A549 (cell line): ENCODE measurements around the gene TLR6.

Source experiments
- ATOH8 ChIP-seq: fragments of 250-450 bp; sonication (Bioruptor Pico); IDR thresholded peaks from 2 replicates; pipeline ENCODE4 v1.5.0; 2020; ENCODE audit warnings: low read depth, mild to moderate bottlenecking, moderate library complexity
- CBX2 ChIP-seq: fragments of 200-600 bp; sonication (generic); IDR thresholded peaks from 2 replicates; pipeline ENCODE4 v1.6.1; 2016; ENCODE audit warnings: low read depth, mild to moderate bottlenecking, borderline replicate concordance
- CHD4 ChIP-seq: fragments of 200-600 bp; sonication (generic); IDR thresholded peaks from 2 replicates; pipeline ENCODE4 v1.6.1; 2016; ENCODE audit warnings: antibody characterized with exemption, mild to moderate bottlenecking, borderline replicate concordance
- CTCF ChIP-seq: fragments of >200 bp; sonication (Bioruptor Twin); formaldehyde crosslinking; IDR thresholded peaks from 3 replicates; pipeline ENCODE4 v1.5.1; 2016
- EP300 ChIP-seq, 2 experiments: fragments of >200 bp; sonication (Bioruptor Twin); formaldehyde crosslinking; IDR thresholded peaks; 2 replicates in 1 of 2; 3 replicates in 1 of 2; pipeline ENCODE4 v1.6.1; 2016 to 2017
- HDAC2 ChIP-seq: fragments of 200-600 bp; sonication (generic); IDR thresholded peaks from 2 replicates; pipeline ENCODE4 v1.6.1; 2016
- KDM5A ChIP-seq: fragments of 200-600 bp; sonication (generic); IDR thresholded peaks from 2 replicates; pipeline ENCODE4 v1.6.1; 2016; ENCODE audit warnings: antibody characterized with exemption, mild to moderate bottlenecking
- MAFK ChIP-seq: fragments of 450-650 bp; IDR thresholded peaks from 2 replicates; pipeline ENCODE4 v1.6.1; 2014; ENCODE audit not compliant: partially characterized antibody
- MAZ ChIP-seq: fragments of 150-350 bp; IDR thresholded peaks from 2 replicates; pipeline ENCODE4 v1.6.1; 2014; ENCODE audit warnings: antibody characterized with exemption, low read depth, low read length, borderline replicate concordance
- PHF8 ChIP-seq: fragments of 200-600 bp; sonication (generic); IDR thresholded peaks from 2 replicates; pipeline ENCODE4 v1.6.1; 2016; ENCODE audit warnings: low read depth, mild to moderate bottlenecking, antibody characterized with exemption, moderate library complexity, borderline replicate concordance
- POLR2A ChIP-seq: IDR thresholded peaks from 2 replicates; pipeline ENCODE4 v1.6.1; 2012; ENCODE audit warnings: mild to moderate bottlenecking, low read length
- ZFP36 ChIP-seq: fragments of 450-650 bp; IDR thresholded peaks from 2 replicates; pipeline ENCODE4 v1.6.1; 2014; ENCODE audit warnings: borderline replicate concordance; ENCODE audit not compliant: partially characterized antibody
- TF ChIP-seq, protein P1 (sequence below): IDR thresholded peaks from 2 replicates; pipeline ENCODE4 v1.6.1; 2012
- TF ChIP-seq, protein P2 (sequence below): fragments of 450-650 bp; IDR thresholded peaks from 2 replicates; pipeline ENCODE4 v1.6.1; 2014; ENCODE audit warnings: antibody characterized with exemption

- TF ChIP-seq MAZ (no peak), CTCF (no peak), ZFP36 (no peak), CBX2 (no peak), POLR2A (no peak), MAFK (no peak), HDAC2 (no peak), EP300 (IDR thresholded peaks at IDR 0.05) (no peak), KDM5A (no peak), PHF8 (no peak), ATOH8 (CRISPR knock-in tag) (no peak), CHD4 (no peak)
- TF ChIP-seq, protein P1, sequence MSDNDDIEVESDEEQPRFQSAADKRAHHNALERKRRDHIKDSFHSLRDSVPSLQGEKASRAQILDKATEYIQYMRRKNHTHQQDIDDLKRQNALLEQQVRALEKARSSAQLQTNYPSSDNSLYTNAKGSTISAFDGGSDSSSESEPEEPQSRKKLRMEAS: no peak
- TF ChIP-seq, protein P2, sequence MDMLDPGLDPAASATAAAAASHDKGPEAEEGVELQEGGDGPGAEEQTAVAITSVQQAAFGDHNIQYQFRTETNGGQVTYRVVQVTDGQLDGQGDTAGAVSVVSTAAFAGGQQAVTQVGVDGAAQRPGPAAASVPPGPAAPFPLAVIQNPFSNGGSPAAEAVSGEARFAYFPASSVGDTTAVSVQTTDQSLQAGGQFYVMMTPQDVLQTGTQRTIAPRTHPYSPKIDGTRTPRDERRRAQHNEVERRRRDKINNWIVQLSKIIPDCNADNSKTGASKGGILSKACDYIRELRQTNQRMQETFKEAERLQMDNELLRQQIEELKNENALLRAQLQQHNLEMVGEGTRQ: no peak
These were observed 73.5 kb downstream of the TLR6 start for GRCh38 chr4:38783109-38783460.
